SK-N-SH (cell line): Measurements from ENCODE around the gene MRPL44.

Source experiments
- CTCF ChIP-seq: fragments of 200-600 bp; sonication (generic); IDR thresholded peaks from 2 replicates; pipeline ENCODE4 v1.6.1; 2017; ENCODE audit warnings: antibody characterized with exemption, mild to moderate bottlenecking, moderate library complexity
- MXI1 ChIP-seq: IDR thresholded peaks from 2 replicates; pipeline ENCODE4 v1.6.1; 2012; ENCODE audit warnings: mild to moderate bottlenecking, low read depth, low read length, improper control_type of control experiment
- PBX3 ChIP-seq: IDR thresholded peaks from 2 replicates; pipeline ENCODE4; 2012

- peak; percentile 14; the same call in 1 of the 2 replicates for TF ChIP-seq CTCF
- no peak for TF ChIP-seq MXI1
- no peak for TF ChIP-seq PBX3
These were observed 37.2 kb upstream of the MRPL44 start for GRCh38 chr2:223920109-223920508.
